LNCaP clone FGC (cell line): Measurements from ENCODE around the gene HSPB6.

Source experiments
- DNase-seq: peaks from one replicate; pipeline ENCODE4 v3.0.0-alpha.2; 2011; ENCODE audit warnings: low read depth
- H3K4me3 ChIP-seq: 2 replicates; pipeline ENCODE4 v1.5.1; 2011; ENCODE audit warnings: mild to moderate bottlenecking, low read depth, low read length, control low read depth
- TF ChIP-seq, protein P1 (sequence below): IDR thresholded peaks from 2 replicates; pipeline ENCODE4 v1.5.1; 2012; ENCODE audit warnings: mild to moderate bottlenecking; ENCODE audit not compliant: control insufficient read depth, insufficient read depth; ENCODE audit errors: extremely low read depth

HSPB6 gene

DNA sequence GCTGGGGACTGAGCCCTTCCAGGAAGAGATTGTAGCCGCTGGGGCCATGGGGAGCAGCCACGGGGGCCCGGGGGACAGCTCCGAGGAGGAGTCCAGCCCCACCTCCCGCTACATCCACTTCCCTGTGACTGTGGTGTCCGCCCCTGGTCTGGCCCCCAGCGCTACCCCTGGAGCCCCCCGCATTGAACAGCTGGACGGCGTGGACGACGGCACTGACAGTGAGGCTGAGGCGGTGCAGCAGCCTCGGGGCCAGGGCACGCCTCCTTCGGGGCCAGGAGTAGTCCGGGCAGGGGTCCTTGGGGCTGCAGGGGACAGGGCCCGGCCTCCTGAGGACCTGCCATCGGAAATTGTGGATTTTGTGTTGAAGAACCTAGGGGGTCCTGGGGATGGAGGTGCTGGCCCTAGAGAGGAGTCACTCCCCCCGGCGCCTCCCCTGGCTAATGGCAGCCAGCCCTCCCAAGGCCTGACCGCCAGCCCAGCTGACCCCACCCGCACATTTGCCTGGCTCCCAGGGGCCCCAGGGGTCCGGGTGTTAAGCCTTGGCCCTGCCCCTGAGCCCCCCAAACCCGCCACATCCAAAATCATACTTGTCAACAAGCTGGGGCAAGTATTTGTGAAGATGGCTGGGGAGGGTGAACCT, 24.2 kb downstream of the HSPB6 start:
- TF ChIP-seq, protein P1, sequence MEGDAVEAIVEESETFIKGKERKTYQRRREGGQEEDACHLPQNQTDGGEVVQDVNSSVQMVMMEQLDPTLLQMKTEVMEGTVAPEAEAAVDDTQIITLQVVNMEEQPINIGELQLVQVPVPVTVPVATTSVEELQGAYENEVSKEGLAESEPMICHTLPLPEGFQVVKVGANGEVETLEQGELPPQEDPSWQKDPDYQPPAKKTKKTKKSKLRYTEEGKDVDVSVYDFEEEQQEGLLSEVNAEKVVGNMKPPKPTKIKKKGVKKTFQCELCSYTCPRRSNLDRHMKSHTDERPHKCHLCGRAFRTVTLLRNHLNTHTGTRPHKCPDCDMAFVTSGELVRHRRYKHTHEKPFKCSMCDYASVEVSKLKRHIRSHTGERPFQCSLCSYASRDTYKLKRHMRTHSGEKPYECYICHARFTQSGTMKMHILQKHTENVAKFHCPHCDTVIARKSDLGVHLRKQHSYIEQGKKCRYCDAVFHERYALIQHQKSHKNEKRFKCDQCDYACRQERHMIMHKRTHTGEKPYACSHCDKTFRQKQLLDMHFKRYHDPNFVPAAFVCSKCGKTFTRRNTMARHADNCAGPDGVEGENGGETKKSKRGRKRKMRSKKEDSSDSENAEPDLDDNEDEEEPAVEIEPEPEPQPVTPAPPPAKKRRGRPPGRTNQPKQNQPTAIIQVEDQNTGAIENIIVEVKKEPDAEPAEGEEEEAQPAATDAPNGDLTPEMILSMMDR, result no peak
- DNase-seq, result no peak
- no peak overlapping the region for H3K4me3 ChIP-seq

DNA sequence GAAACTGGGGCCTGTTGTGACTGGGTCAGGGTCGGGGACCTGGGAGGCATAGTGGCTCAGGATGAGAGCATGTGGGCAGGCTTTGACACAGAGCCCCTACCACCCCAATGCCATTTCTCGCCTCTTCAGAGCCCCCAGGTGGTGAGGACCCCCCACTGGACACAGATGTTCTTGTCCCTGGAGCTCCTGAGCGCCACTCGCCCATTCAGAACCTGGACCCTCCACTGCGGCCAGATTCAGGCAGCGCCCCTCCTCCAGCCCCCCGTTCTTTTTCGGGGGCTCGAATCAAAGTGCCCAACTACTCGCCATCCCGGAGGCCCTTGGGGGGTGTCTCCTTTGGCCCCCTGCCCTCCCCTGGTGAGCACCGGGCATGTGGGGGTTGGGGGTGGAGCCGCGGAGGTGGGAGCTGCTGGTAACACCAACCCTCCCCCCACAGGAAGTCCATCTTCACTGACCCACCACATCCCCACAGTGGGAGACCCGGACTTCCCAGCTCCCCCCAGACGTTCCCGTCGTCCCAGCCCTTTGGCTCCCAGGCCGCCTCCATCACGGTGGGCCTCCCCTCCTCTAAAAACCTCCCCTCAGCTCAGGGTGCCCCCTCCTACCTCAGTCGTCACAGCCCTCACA, 24.9 kb downstream of the HSPB6 start:
- TF ChIP-seq, protein P1, result no peak

GRCh38 chr19:35731353-35731752, 25.5 kb downstream of the HSPB6 start:
- no peak overlapping the region for H3K4me3 ChIP-seq
- DNase-seq, result no peak
- TF ChIP-seq, protein P1, result no peak

More for the DNA sequence above, 24.9 kb downstream of the HSPB6 start:
- no peak for DNase-seq
- H3K4me3 ChIP-seq, result no peak overlapping the region

GRCh38 chr19:35730326-35730725, 26.5 kb downstream of the HSPB6 start:
- H3K4me3 ChIP-seq, result no peak overlapping the region
- TF ChIP-seq, protein P1, result no peak
- no peak for DNase-seq

GRCh38 chr19:35729763-35730162, 27.1 kb downstream of the HSPB6 start:
- no peak overlapping the region for H3K4me3 ChIP-seq
- TF ChIP-seq, protein P1, result no peak
- no peak for DNase-seq

DNA sequence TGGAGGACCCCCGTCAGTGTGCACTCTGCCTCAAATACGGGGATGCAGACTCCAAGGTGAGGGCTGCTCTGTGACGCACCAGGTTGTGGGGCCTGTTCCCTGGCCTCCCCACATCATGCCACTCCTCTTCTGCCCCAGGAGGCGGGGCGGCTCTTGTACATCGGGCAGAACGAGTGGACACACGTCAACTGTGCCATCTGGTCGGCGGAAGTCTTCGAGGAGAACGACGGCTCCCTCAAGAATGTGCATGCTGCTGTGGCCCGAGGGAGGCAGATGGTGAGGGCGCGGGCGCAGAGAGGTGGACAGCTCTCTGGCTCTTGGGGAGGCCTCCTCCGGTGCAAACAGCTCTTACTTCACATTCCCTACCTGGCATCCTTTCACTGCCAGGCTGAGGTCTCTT, 27.8 kb downstream of the HSPB6 start:
- DNase-seq, result no peak
- H3K4me3 ChIP-seq, result no peak overlapping the region
- TF ChIP-seq, protein P1, result no peak

- TF ChIP-seq, protein P1, result no peak
- DNase-seq, result no peak
- no peak overlapping the region for H3K4me3 ChIP-seq
Observed at GRCh38 chr19:35727956-35728706, 28.7 kb downstream of the HSPB6 start.
